Panc1 (cell line): ENCODE measurements around the gene MDC1.

ENCODE experiments used
- POLR2AphosphoS5 ChIP-seq: IDR thresholded peaks from 2 replicates; pipeline ENCODE4 v1.6.1; 2012; ENCODE audit warnings: mild to moderate bottlenecking, low read depth, low read length, moderate library complexity
- TF ChIP-seq, protein P1 (sequence below): fragments of 450-650 bp; IDR thresholded peaks from 2 replicates; pipeline ENCODE4 v1.5.1; 2017; ENCODE audit warnings: mild to moderate bottlenecking

- TF ChIP-seq, protein P1, sequence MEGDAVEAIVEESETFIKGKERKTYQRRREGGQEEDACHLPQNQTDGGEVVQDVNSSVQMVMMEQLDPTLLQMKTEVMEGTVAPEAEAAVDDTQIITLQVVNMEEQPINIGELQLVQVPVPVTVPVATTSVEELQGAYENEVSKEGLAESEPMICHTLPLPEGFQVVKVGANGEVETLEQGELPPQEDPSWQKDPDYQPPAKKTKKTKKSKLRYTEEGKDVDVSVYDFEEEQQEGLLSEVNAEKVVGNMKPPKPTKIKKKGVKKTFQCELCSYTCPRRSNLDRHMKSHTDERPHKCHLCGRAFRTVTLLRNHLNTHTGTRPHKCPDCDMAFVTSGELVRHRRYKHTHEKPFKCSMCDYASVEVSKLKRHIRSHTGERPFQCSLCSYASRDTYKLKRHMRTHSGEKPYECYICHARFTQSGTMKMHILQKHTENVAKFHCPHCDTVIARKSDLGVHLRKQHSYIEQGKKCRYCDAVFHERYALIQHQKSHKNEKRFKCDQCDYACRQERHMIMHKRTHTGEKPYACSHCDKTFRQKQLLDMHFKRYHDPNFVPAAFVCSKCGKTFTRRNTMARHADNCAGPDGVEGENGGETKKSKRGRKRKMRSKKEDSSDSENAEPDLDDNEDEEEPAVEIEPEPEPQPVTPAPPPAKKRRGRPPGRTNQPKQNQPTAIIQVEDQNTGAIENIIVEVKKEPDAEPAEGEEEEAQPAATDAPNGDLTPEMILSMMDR = no peak
- no peak for TF ChIP-seq POLR2AphosphoS5
These were observed 40.3 kb downstream of the MDC1 start for GRCh38 chr6:30676660-30677285.
